HCT116 (cell line): ENCODE results near the gene GALNT18. TPM values are rescaled to one million over a fixed set of nuclear protein-coding genes. Genes with fewer than 3 reads are reported as not detected.

ENCODE experiments used
- CBX3 ChIP-seq: IDR thresholded peaks from 2 replicates; pipeline ENCODE4 v1.6.1; 2012; ENCODE audit warnings: low read depth
- ELF1 ChIP-seq: IDR thresholded peaks from 2 replicates; pipeline ENCODE4 v1.6.1; 2012; ENCODE audit warnings: low read depth, borderline replicate concordance
- EZH2phosphoT487 ChIP-seq: fragments of 200-600 bp; IDR thresholded peaks from 2 replicates; pipeline ENCODE4 v1.6.1; 2018; ENCODE audit warnings: antibody characterized with exemption, borderline replicate concordance
- JUND ChIP-seq: IDR thresholded peaks from 2 replicates; pipeline ENCODE4 v1.6.1; 2012
- MAX ChIP-seq: IDR thresholded peaks from 2 replicates; pipeline ENCODE4 v1.6.1; 2012
- POLR2A ChIP-seq: IDR thresholded peaks from 2 replicates; pipeline ENCODE4 v1.7.0; 2011; ENCODE audit warnings: borderline replicate concordance; ENCODE audit not compliant: insufficient read depth, insufficient read length; ENCODE audit errors: extremely low read depth
- REST ChIP-seq: IDR thresholded peaks from 2 replicates; pipeline ENCODE4 v1.6.1; 2012; ENCODE audit warnings: low read depth
- SP1 ChIP-seq: IDR thresholded peaks from 2 replicates; pipeline ENCODE4 v1.6.1; 2012; ENCODE audit warnings: low read depth
- SRF ChIP-seq: IDR thresholded peaks from 2 replicates; pipeline ENCODE4 v1.6.1; 2012; ENCODE audit warnings: low read depth
- TCF7L2 ChIP-seq: IDR thresholded peaks from 2 replicates; pipeline ENCODE4 v1.7.0; 2011; ENCODE audit warnings: borderline replicate concordance, inconsistent platforms; ENCODE audit not compliant: insufficient read depth, insufficient read length; ENCODE audit errors: extremely low read depth
- microRNA-seq: library from miRNA; unstranded; fragments of <30 nt; microRNA quantifications from one replicate; pipeline ENCODE4, GENCODE V29; 2016; ENCODE audit warnings: borderline number of aligned reads
- total RNA-seq: library from RNA; stranded (reverse); gene quantifications from one replicate; pipeline ENCODE4 v1.2.1, GENCODE V29; 2021; ENCODE audit not compliant: unreplicated experiment

GALNT18 gene
- total RNA-seq, 1 experiment from 2014 or later = 19.9 TPM

GRCh38 chr11:11227296-11228085 is 394.3 kb downstream of the GALNT18 start (continued):
- TF ChIP-seq REST = no peak
- TF ChIP-seq CBX3 = no peak
- TF ChIP-seq SP1 = no peak
- TF ChIP-seq EZH2phosphoT487 = no peak
- TF ChIP-seq TCF7L2 = no peak
- TF ChIP-seq POLR2A = no peak
- no peak for TF ChIP-seq JUND
- no peak for TF ChIP-seq MAX
- no peak for TF ChIP-seq SRF
- TF ChIP-seq ELF1 = no peak
- TF ChIP-seq, all 23 proteins: peak for 0

Small RNAs within 50 kb of the gene (microRNA-seq; reads per million reads assigned to microRNA genes)
- gene MIR4299 = not detected

Other genes with a start within 250 kb of the GALNT18 start
- gene USP47, start 220.0 kb upstream of the GALNT18 start, total RNA-seq = 18.9 TPM